Transverse colon (tissue), 4 donors: ENCODE measurements around the gene LY86. TPM values are rescaled to one million over a fixed set of nuclear protein-coding genes. Genes with fewer than 3 reads are reported as not detected.

Experiments used
- DNase-seq: peaks from one replicate; pipeline ENCODE4 v3.0.0-alpha.2; 2019
- H3K27ac ChIP-seq, 4 donors: fragments of 200-600 bp; sonication (generic); 2 replicates each; pipeline ENCODE4 v1.5.1; 2016 to 2018; ENCODE audit warnings: inconsistent platforms in 4 of 4
- H3K27me3 ChIP-seq: fragments of 200-600 bp; sonication (generic); 2 replicates; pipeline ENCODE4 v1.5.1; 2017; ENCODE audit warnings: inconsistent platforms
- H3K36me3 ChIP-seq, 4 donors: fragments of 200-600 bp; sonication (generic); 2 replicates each; pipeline ENCODE4 v1.5.1; 2017 to 2019; ENCODE audit warnings: inconsistent platforms in 4 of 4
- H3K4me1 ChIP-seq, 4 donors: fragments of 200-600 bp; sonication (generic); 2 replicates each; pipeline ENCODE4 v1.5.1; 2017 to 2020; ENCODE audit warnings: inconsistent platforms in 4 of 4
- H3K4me3 ChIP-seq, 4 donors: fragments of 200-600 bp; sonication (generic); 1 replicate in 1 of 4; 2 replicates in 3 of 4; pipeline versions ENCODE4 v1.5.1 to v1.6.1; 2017 to 2019; ENCODE audit warnings: inconsistent platforms in 4 of 4
- H3K9me3 ChIP-seq, 2 donors: fragments of 200-600 bp; sonication (generic); 2 replicates each; pipeline ENCODE4 v1.5.1; 2017 to 2019; ENCODE audit warnings: inconsistent platforms in 2 of 2
- CTCF ChIP-seq, 5 experiments: fragments of 200-600 bp in 3 of 5; fragments of 450-650 bp in 2 of 5; sonication (generic) in 3 of 5; IDR thresholded peaks; 1 replicate in 2 of 5; 2 replicates in 3 of 5; pipeline ENCODE4 v1.5.1; 2016 to 2017; ENCODE audit warnings: antibody characterized with exemption in 5 of 5, inconsistent platforms in 3 of 5, mild to moderate bottlenecking in 2 of 5, moderate library complexity in 1 of 5
- EP300 ChIP-seq: sonication (generic); formaldehyde crosslinking; IDR thresholded peaks from one replicate; pipeline ENCODE4 v1.6.1; 2017; ENCODE audit warnings: antibody characterized with exemption, low read depth
- POLR2A ChIP-seq: fragments of 450-650 bp; IDR thresholded peaks from one replicate; pipeline ENCODE4 v1.6.1; 2016; ENCODE audit warnings: antibody characterized with exemption, mild to moderate bottlenecking, moderate library complexity
- POLR2AphosphoS5 ChIP-seq, 3 donors: sonication (generic); formaldehyde crosslinking; IDR thresholded peaks; one replicate each; pipeline ENCODE4 v1.6.1; 2016; ENCODE audit warnings: antibody characterized with exemption in 3 of 3
- WGBS, 2 donors: methylation state at CpG; one replicate each; pipeline ENCODE4 v1.1.5; 2018; ENCODE audit warnings: low coverage in 1 of 2; 5-methylcytosine and 5-hydroxymethylcytosine counted together
- in situ Hi-C, 4 donors: fragments of 200-750 bp; cut with MboI; loops; one replicate each; pipeline versions ENCODE4 v1.15.0 to v1.15.1; 2017; ENCODE audit warnings: low sequenced_read_pairs in 3 of 4, low pct_ligation_motif_present in 1 of 4, low pct_unique_long_range_greater_than_20kb in 1 of 4
- intact Hi-C: fragments of 100-400 bp; cut with DNase I; formaldehyde crosslinking; loops from one replicate; pipeline ENCODE4 v1.15.1; 2023; ENCODE audit warnings: low total_unique reads
- total RNA-seq, 4 donors: library from RNA; depleted of rRNA; stranded (reverse); fragments of >200 nt; gene quantifications; one replicate each; pipeline ENCODE4 v1.1.0, GENCODE V29; 2016

LY86 gene
- total RNA-seq, 4 donors from 2014 or later, result 10.0 TPM; not detected in 3

- Histone ChIP-seq H3K4me3 (no peak overlapping the region), H3K27ac (peak overlapping the region; percentile 74 to 91 (median 84)), H3K27me3 (no peaks in the 10 kb centered on the region), H3K9me3 (no peaks in the 10 kb centered on the region), H3K4me1 (peaks cover 4 to 86% (median 35%) of the 10 kb centered on the region in 4 donors), H3K36me3 (no peaks in the 10 kb centered on the region)
- 60 to 66% methylated on average over 2 to 3 of the region's 3 CpGs for WGBS, 2 donors
- DNase-seq, result no peak
- in situ Hi-C loops (loop anchor here in 1 of 4 donors (25.0 kb wide), 2 partner anchors 555 to 905 kb away; partner anchors contain the start of gene SNRNP48), intact Hi-C loops (no loop called here)
- TF ChIP-seq CTCF (IDR thresholded peaks at IDR 0.05), result no peak
- TF ChIP-seq POLR2AphosphoS5 (IDR thresholded peaks at IDR 0.05), result no peak
- no peak for TF ChIP-seq POLR2A
- TF ChIP-seq EP300, result no peak
These were observed 93.7 kb downstream of the LY86 start for GRCh38 chr6:6682225-6682624.

- DNase-seq, result no peak
- Histone ChIP-seq H3K4me1 (peaks cover 4 to 88% (median 42%) of the 10 kb centered on the region in 4 donors), H3K9me3 (no peaks in the 10 kb centered on the region), H3K27ac (peak overlapping the region; percentile 74 to 91 (median 84)), H3K4me3 (no peak overlapping the region), H3K36me3 (no peaks in the 10 kb centered on the region), H3K27me3 (no peaks in the 10 kb centered on the region)
- no peak for TF ChIP-seq CTCF (IDR thresholded peaks at IDR 0.05)
- TF ChIP-seq POLR2A, result no peak
- no peak for TF ChIP-seq EP300
- no peak for TF ChIP-seq POLR2AphosphoS5 (IDR thresholded peaks at IDR 0.05)
- in situ Hi-C loops, result loop anchor here in 1 of 4 donors (25.0 kb wide), 2 partner anchors 553 to 903 kb away; partner anchors contain the start of gene SNRNP48
- intact Hi-C loops, result no loop called here
- 24 to 29% methylated on average over 10 to 13 of the region's 13 CpGs for WGBS, 2 donors
These were observed 95.7 kb downstream of the LY86 start for GRCh38 chr6:6683969-6684833.

- Histone ChIP-seq H3K36me3 (no peaks in the 10 kb centered on the region), H3K27ac (peak overlapping the region; percentile 74 to 91 (median 84)), H3K27me3 (no peaks in the 10 kb centered on the region), H3K9me3 (no peaks in the 10 kb centered on the region), H3K4me3 (no peak overlapping the region), H3K4me1 (peaks cover 4 to 84% (median 49%) of the 10 kb centered on the region in 4 donors)
- intact Hi-C loops, result no loop called here
- 78 to 80% methylated on average over 6 to 12 of the region's 12 CpGs for whole genome bisulfite sequencing, 2 donors
- TF ChIP-seq POLR2AphosphoS5 (IDR thresholded peaks at IDR 0.05) (no peak), POLR2A (no peak), CTCF (IDR thresholded peaks at IDR 0.05) (no peak), EP300 (no peak)
- in situ Hi-C loops, result loop anchor here in 1 of 4 donors (25.0 kb wide), 2 partner anchors 552 to 902 kb away; partner anchors contain the start of gene SNRNP48
- no peak for DNase-seq
These were observed 96.9 kb downstream of the LY86 start for GRCh38 chr6:6685249-6686040.

- WGBS, 2 donors, result 92 to 100% methylated on average over 1 to 7 of the region's 7 CpGs
- H3K4me3 ChIP-seq, result peak overlapping the region in 3 of 4 donors; percentile 19 to 42 (median 21)
- DNase-seq, result no peak
- peak overlapping the region; percentile 74 to 91 (median 82) for H3K27ac ChIP-seq
- H3K36me3 ChIP-seq, result no peaks in the 10 kb centered on the region
- intact Hi-C loops (no loop called here), in situ Hi-C loops (loop anchor here in 1 of 4 donors (25.0 kb wide), 2 partner anchors 551 to 901 kb away; partner anchors contain the start of gene SNRNP48)
- no peaks in the 10 kb centered on the region for H3K9me3 ChIP-seq
- H3K4me1 ChIP-seq, result peaks cover 4 to 79% (median 49%) of the 10 kb centered on the region in 4 donors
- H3K27me3 ChIP-seq, result no peaks in the 10 kb centered on the region
- TF ChIP-seq POLR2AphosphoS5 (IDR thresholded peaks at IDR 0.05) (no peak), CTCF (IDR thresholded peaks at IDR 0.05) (no peak), EP300 (no peak)
These were observed 97.7 kb downstream of the LY86 start for GRCh38 chr6:6686176-6686575.
